Memory B cell (primary cell): ENCODE results near the gene RBM47.
"Not testable (repeated sequence)": the region's sequence is repeated elsewhere in the genome, so short reads cannot be mapped to it uniquely, and the experiment has no call there.

Experiments used
- ATAC-seq: fragments of 150-1000 bp; cut with Tn5 transposase; 2 replicates; pipeline ENCODE4 v1.10.0; 2021; ENCODE audit warnings: low read depth, mild to moderate bottlenecking, moderate library complexity
- DNase-seq, 2 donors: peaks; one replicate each; pipeline ENCODE4 v3.0.0; 2022; ENCODE audit warnings: low spot score in 2 of 2
- H3K27ac Mint-ChIP-seq: one replicate; pipeline ENCODE4 v1.8.0; 2022; ENCODE audit warnings: mild to moderate bottlenecking, moderate library complexity, mixed read lengths
- H3K27me3 Mint-ChIP-seq: one replicate; pipeline ENCODE4 v1.8.0; 2022; ENCODE audit warnings: mixed read lengths
- H3K36me3 Mint-ChIP-seq: one replicate; pipeline ENCODE4 v1.8.0; 2022; ENCODE audit warnings: mild to moderate bottlenecking, mixed read lengths
- H3K4me1 Mint-ChIP-seq: one replicate; pipeline ENCODE4 v1.8.0; 2022; ENCODE audit warnings: mixed read lengths
- H3K4me3 Mint-ChIP-seq: one replicate; pipeline ENCODE4 v1.8.0; 2022; ENCODE audit warnings: mild to moderate bottlenecking, moderate library complexity, mixed read lengths
- H3K9me3 Mint-ChIP-seq: one replicate; pipeline ENCODE4 v1.8.0; 2022; ENCODE audit warnings: mixed read lengths

Gene RBM47

DNA sequence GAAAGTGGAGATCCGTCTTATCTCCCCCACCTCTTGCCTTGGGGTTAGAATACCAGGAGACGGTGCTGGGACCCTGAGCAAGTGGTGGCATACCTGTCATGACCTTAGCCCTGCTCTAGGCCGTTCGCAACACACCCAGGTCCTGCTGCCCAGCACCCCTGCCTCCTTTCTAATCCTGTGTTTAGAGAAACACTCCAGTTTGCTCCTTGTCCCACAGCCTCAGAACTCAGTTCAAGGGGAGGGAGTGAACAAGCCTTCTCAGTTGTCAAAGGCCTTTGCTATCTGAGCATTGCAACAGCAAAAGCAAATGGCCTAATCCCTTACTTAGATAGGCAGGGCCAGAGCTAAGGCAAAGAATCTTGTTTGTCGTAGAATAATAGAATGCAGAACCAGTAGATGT lies 226.6 kb downstream of the RBM47 start:
- H3K36me3 Mint-ChIP-seq: peaks cover 8% of the 10 kb centered on the region
- no peak overlapping the region for H3K4me3 Mint-ChIP-seq
- DNase-seq: no peak
- peaks cover 4% of the 10 kb centered on the region for H3K27me3 Mint-ChIP-seq
- H3K4me1 Mint-ChIP-seq: no peaks in the 10 kb centered on the region
- no peak overlapping the region for H3K27ac Mint-ChIP-seq
- peaks cover 9% of the 10 kb centered on the region for H3K9me3 Mint-ChIP-seq
- ATAC-seq: no peak

DNA sequence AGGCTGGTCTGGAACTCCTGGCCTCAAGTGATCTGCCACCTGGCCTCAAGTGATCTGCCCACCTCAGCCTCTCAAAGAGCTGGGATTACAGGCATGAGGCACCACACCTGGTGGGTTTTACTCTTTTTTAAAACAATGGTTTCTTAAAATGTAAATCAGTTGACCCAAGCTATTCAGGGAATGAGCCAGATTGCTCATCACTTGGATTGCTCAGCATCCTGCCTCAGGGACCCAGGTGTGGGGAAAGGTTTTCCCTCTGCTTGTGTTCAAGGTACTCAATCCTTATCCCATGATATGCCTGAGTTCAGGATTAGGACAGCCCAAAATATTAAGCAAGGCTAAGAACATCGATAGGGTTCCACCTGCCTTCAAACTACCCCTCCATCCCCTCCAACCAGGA lies 227.1 kb downstream of the RBM47 start:
- H3K27ac Mint-ChIP-seq: no peak overlapping the region
- H3K9me3 Mint-ChIP-seq: peaks cover 6% of the 10 kb centered on the region
- H3K4me1 Mint-ChIP-seq: no peaks in the 10 kb centered on the region
- DNase-seq: no peak
- ATAC-seq: no peak
- no peak overlapping the region for H3K4me3 Mint-ChIP-seq
- peaks cover 5% of the 10 kb centered on the region for H3K36me3 Mint-ChIP-seq
- H3K27me3 Mint-ChIP-seq: peaks cover 4% of the 10 kb centered on the region

DNA sequence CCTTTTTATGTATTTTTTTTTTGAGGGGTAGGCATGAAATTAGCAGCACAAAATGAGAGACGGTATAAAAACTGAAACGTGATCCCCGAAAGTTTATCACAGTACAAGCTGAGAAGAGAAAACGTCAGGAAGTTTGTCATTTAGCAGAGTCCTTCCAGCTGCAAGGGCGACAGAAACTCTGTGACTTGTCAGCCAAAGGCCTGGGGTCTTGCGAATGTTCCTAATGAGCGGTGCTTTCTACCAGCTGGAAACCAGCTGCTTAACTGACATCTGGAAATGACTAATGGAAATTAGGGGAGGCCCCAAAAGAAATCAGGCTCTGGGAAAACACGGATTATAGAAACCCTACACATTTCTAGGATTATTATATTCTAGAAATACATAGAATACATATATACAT lies 228.0 kb downstream of the RBM47 start:
- Mint-ChIP-seq H3K9me3 (peaks cover 3% of the 10 kb centered on the region), H3K27ac (no peak overlapping the region), H3K4me3 (no peak overlapping the region), H3K4me1 (no peaks in the 10 kb centered on the region), H3K27me3 (peaks cover 4% of the 10 kb centered on the region), H3K36me3 (peaks cover 4% of the 10 kb centered on the region)
- no peak for DNase-seq
- no peak for ATAC-seq

DNA sequence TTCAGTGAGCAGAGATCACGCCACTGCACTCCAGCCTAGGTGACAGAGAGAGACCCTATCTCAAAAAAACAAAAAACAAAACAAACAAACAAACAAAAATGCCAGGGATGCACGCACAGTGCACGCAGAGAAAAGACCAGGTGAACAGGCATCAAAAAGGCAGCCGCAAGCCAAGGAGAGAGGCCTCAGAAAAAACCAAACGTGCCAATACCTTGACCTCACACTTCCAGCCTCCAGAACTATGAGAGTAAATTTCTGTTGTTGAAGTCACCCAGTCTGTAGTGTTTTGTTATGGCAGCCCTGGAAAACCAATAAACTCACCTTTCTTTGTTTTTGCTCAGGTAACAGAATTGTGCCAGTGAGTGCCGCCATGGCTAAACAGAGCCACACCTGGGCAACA lies 228.6 kb downstream of the RBM47 start:
- no peaks in the 10 kb centered on the region for H3K4me1 Mint-ChIP-seq
- peaks cover 4% of the 10 kb centered on the region for H3K27me3 Mint-ChIP-seq
- peaks cover 2% of the 10 kb centered on the region for H3K9me3 Mint-ChIP-seq
- ATAC-seq: no peak
- H3K27ac Mint-ChIP-seq: no peak overlapping the region
- H3K4me3 Mint-ChIP-seq: no peak overlapping the region
- DNase-seq: no peak
- H3K36me3 Mint-ChIP-seq: peaks cover 4% of the 10 kb centered on the region

DNA sequence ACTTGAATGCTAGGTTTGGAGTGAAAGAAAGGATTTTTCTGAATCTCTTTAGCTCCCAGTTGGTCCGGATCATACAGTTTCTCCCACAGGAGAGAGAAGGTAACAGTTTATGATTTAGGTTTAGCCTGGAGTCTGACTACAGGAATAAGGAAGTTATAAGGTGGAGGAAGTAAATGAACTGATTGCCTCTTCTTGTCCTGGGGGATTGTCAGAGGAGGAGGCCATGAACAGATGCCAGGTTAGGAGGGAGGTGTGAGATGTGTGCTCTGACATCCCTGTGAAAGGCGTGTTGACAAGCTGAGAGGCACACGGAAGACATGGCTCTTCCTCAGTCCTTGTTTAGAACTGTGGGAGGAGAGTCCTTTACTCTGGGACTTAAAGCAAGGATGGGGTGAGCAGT lies 230.1 kb downstream of the RBM47 start:
- Mint-ChIP-seq H3K27ac (no peak overlapping the region), H3K9me3 (no peaks in the 10 kb centered on the region), H3K4me3 (no peak overlapping the region), H3K36me3 (no peaks in the 10 kb centered on the region), H3K4me1 (no peaks in the 10 kb centered on the region), H3K27me3 (peaks cover 2% of the 10 kb centered on the region)
- ATAC-seq (no peak), DNase-seq (no peak)

DNA sequence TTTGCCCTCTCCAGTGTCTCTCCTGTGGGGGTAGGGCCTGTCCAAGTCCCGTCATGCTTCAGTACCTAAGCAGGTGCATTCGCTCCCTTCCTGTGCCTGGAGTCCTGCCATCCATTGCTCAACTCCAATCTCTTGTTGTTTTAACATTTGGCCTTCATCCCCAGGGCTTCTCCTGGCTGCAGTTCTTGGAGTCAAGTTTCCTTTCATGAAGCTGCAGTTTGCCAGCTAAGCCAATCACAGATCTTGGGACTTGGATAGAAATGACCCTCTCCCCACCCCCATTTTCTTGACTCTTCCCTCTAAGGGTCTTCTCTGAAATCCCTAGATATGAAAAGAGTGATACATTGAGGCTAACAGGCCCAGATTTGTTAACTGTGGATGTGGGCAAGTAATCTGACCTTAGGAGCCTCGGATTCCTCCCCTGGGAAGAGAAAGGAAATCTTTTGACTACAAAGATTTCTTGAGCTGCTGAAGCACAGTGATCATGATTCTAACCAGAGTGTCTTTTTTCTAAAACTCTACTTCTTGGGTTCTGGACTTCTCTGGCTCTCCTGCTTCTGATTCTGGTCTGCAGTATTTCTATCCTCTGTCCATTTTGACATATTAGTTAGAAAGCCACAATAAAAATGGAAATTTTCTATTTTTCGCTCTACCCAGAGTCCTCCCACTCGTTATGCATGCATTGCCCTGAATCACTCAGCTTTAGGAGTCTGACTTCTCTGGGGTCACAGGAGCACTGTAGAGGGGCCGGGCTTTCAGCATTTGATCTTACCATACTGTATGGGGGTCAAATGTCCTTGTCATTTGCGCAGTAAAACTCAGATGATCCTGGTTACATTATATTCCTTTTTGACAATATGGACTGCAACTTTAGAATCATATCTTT lies 233.5 kb downstream of the RBM47 start:
- no peak overlapping the region for H3K27ac Mint-ChIP-seq
- H3K4me1 Mint-ChIP-seq: no peaks in the 10 kb centered on the region
- H3K27me3 Mint-ChIP-seq: peaks cover 2% of the 10 kb centered on the region
- DNase-seq: no peak
- H3K9me3 Mint-ChIP-seq: peaks cover 1% of the 10 kb centered on the region
- no peak overlapping the region for H3K4me3 Mint-ChIP-seq
- ATAC-seq: no peak
- H3K36me3 Mint-ChIP-seq: no peaks in the 10 kb centered on the region

DNA sequence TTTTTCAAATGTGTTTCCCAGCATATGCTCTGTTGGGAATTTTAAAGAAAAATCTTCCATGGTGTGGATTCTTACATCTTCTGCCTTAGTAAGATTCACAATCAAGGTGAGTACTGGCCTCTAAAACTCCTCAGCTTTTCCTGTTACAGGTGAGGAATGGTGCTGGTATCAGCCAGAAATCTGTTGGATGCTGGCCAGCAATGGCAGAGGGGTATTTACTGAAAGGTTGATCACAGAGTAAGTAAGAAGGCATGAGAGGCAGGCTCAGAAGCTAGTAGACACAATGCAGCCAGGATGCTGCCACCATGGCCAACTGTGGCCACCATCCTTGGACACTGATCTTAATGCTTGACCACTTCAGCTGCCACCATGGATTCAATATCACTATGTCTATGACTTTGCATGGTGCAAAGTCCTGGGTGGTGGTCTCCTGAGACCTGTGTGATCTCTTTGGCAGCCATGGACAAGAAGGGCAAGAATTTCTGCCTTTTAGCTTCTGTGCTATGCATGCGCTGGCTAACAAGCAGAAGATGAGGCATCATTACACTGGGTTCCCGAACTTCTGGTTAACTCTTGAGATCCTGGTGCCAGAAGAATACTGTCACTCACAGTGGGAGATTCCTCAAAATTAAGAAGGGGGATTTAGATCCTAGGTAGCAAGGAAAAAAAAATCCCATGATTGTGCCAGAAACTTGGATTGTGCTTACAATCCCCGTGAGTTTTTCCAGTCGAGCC lies 234.3 kb downstream of the RBM47 start:
- H3K9me3 Mint-ChIP-seq: peaks cover 1% of the 10 kb centered on the region
- DNase-seq (no peak), ATAC-seq (no peak)
- H3K27me3 Mint-ChIP-seq: peaks cover 2% of the 10 kb centered on the region
- H3K36me3 Mint-ChIP-seq: no peaks in the 10 kb centered on the region
- no peak overlapping the region for H3K4me3 Mint-ChIP-seq
- no peaks in the 10 kb centered on the region for H3K4me1 Mint-ChIP-seq
- H3K27ac Mint-ChIP-seq: no peak overlapping the region

DNA sequence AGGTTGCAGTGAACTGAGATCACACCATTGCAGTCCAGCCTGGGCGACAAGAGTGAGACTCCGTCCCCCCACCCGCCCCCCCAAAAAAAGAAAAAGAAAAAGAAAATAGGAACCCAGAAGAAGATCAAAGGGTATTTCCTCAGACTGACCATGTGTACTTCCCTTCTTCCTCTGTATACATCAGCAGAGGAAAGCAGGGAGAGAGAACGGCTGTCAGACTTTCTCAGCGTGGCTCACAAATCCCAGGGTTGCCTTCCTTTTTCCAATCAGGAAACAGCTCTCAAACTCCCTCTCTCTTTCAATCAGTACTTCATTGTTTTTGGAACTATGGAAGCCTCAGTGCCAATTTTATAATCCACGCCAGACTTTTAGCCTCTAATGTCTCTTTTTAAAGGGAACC lies 235.4 kb downstream of the RBM47 start:
- H3K9me3 Mint-ChIP-seq: peaks cover 1% of the 10 kb centered on the region
- no peak overlapping the region for H3K4me3 Mint-ChIP-seq
- no peaks in the 10 kb centered on the region for H3K4me1 Mint-ChIP-seq
- ATAC-seq (no peak), DNase-seq (no peak)
- no peak overlapping the region for H3K27ac Mint-ChIP-seq
- no peaks in the 10 kb centered on the region for H3K36me3 Mint-ChIP-seq
- H3K27me3 Mint-ChIP-seq: no peaks in the 10 kb centered on the region

DNA sequence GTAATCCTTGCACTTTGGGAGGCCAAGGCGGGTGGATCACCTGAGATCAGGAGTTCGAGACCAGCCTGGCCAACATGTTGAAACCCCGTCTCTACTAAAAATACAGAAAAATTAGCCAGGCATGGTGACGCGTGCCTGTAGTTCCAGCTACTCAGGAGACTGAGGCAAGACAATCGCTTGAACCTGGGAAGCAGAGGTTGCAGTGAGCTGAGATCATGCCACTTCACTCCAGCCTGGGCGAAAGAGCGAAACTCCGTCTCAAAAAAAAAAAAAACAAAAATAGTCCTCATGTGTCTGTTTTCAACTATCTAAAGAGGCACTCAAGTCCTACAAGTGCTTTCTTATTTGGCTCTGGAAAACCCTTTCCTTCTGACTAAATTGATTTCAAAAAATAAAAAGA lies 237.4 kb downstream of the RBM47 start:
- H3K36me3 Mint-ChIP-seq, H3K27ac Mint-ChIP-seq, H3K4me3 Mint-ChIP-seq: not testable (repeated sequence)

DNA sequence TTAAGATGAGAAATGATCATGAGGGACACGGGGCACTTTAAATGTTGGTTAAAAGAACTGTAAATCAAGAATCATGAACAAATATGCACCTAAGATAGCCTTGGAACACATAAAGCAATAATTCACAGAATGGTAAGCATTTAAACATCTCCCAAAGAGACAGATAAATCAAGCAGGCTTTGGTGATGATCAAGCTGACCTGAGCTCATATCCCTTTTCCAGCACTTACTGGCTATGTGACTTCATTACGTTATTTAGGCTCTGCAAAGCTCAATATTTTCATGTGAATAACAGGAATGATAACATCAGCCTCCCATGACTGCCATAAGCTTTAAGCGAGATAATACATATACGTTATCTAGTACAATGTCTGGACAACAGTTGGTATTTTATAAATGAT lies 239.7 kb downstream of the RBM47 start:
- peaks cover 1% of the 10 kb centered on the region for H3K9me3 Mint-ChIP-seq
- H3K27ac Mint-ChIP-seq: no peak overlapping the region
- no peak for DNase-seq
- H3K4me3 Mint-ChIP-seq: no peak overlapping the region
- ATAC-seq: no peak
- H3K27me3 Mint-ChIP-seq: no peaks in the 10 kb centered on the region
- H3K4me1 Mint-ChIP-seq: no peaks in the 10 kb centered on the region
- no peaks in the 10 kb centered on the region for H3K36me3 Mint-ChIP-seq

More for the DNA sequence above, 237.4 kb downstream of the RBM47 start:
- DNase-seq, ATAC-seq, H3K4me1 Mint-ChIP-seq, H3K9me3 Mint-ChIP-seq, H3K27me3 Mint-ChIP-seq: not testable (repeated sequence)

DNA sequence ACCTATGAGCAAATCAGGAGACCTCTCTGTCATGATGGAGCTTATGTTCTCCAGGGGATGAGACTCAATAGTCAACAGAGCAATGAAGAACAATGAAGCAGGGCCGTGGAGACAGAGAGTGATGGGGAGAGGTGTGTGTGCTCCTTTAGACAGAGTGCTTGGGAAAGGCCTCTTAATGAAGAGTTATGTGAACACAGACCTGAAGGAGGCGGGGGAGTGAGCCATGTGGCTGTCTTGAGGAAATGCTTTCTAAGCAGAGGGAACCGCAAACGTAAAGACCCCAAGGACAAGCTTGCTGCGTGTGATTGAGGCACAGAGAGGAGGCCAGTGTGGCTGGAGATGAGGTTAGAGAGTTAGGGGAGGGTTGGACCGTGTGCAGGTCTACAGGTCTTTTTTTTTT lies 241.4 kb downstream of the RBM47 start:
- Mint-ChIP-seq H3K9me3 (no peaks in the 10 kb centered on the region), H3K4me3 (no peak overlapping the region), H3K27me3 (no peaks in the 10 kb centered on the region), H3K36me3 (no peaks in the 10 kb centered on the region), H3K27ac (no peak overlapping the region), H3K4me1 (no peaks in the 10 kb centered on the region)
- ATAC-seq: no peak
- DNase-seq: no peak

DNA sequence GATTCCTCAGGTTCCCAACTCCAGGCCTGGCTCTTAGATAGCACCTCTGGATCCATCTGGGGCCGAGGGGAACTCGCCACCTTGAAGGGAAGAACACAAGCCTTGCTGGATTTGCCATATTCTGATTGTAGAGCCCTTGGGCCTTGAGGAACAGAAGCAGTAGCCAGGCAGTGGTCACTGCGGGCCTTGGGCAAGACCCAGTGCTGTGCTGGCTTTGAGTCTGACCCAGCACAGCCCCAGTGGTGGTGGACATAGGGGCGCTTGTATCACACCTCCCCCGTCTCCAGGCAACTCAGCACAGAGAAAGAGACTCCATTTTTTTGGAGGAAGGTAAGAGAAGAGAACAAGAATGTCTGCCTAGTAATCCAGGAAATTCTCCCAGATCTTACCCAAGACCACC lies 249.0 kb downstream of the RBM47 start:
- DNase-seq (no peak), ATAC-seq (no peak)
- H3K4me3 Mint-ChIP-seq: no peak overlapping the region
- peaks cover 3% of the 10 kb centered on the region for H3K4me1 Mint-ChIP-seq
- no peaks in the 10 kb centered on the region for H3K36me3 Mint-ChIP-seq
- peaks cover 2% of the 10 kb centered on the region for H3K27me3 Mint-ChIP-seq
- H3K9me3 Mint-ChIP-seq: no peaks in the 10 kb centered on the region
- H3K27ac Mint-ChIP-seq: no peak overlapping the region

DNA sequence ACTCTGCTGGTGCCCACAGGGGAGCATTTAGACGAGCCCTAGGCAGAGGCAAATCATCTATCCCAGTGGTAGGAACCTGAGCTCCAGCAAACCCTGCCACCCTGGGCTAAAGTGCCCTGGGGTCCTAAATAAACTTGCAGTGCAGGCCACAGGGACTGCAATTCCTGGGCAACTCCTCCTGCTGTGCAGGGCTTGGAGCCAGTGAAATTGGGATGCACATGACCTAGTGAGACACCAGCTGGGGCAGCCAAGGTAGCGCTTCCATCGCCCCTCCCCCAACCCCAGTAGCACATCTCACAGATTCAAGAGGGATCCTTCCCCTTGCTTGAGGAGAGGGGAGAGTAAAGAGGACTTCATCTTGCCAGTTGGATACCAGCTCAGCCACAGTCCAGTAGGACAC lies 250.4 kb downstream of the RBM47 start:
- no peaks in the 10 kb centered on the region for H3K9me3 Mint-ChIP-seq
- DNase-seq: no peak
- peaks cover 2% of the 10 kb centered on the region for H3K27me3 Mint-ChIP-seq
- no peaks in the 10 kb centered on the region for H3K36me3 Mint-ChIP-seq
- peaks cover 3% of the 10 kb centered on the region for H3K4me1 Mint-ChIP-seq
- H3K27ac Mint-ChIP-seq: no peak overlapping the region
- no peak for ATAC-seq
- H3K4me3 Mint-ChIP-seq: no peak overlapping the region

DNA sequence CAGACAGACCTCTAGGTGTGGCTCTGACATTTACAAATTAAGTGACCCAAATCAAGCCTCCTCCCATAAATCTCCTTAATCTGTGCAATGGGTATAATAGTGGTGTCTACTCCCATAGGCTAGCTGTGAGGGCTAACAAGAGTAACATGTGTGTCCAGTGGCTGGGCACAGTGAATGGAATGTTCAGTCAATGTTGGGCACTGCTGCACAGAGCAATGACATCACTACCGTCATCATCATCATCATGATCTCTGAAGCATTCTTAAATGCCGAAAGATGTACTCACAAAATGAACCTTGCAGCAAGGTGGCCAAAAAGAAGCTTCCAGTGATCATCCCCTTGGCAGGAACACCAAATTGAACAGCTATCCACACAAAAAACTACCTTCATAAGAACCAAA lies 251.0 kb downstream of the RBM47 start:
- H3K4me1 Mint-ChIP-seq: peaks cover 3% of the 10 kb centered on the region

More for the DNA sequence above, 251.0 kb downstream of the RBM47 start:
- Mint-ChIP-seq H3K36me3 (no peaks in the 10 kb centered on the region), H3K27me3 (peaks cover 2% of the 10 kb centered on the region), H3K9me3 (no peaks in the 10 kb centered on the region), H3K4me3 (no peak overlapping the region), H3K27ac (no peak overlapping the region)
- DNase-seq (no peak), ATAC-seq (no peak)
